ENCODE measurements around the gene CMPK2. TPM values are rescaled to one million over a fixed set of nuclear protein-coding genes. Genes with fewer than 3 reads are reported as not detected.

The CMPK2 gene
- total RNA-seq, 4 donors from 2014 or later = 2.9 to 9.7 (median 8.0) TPM

DNA sequence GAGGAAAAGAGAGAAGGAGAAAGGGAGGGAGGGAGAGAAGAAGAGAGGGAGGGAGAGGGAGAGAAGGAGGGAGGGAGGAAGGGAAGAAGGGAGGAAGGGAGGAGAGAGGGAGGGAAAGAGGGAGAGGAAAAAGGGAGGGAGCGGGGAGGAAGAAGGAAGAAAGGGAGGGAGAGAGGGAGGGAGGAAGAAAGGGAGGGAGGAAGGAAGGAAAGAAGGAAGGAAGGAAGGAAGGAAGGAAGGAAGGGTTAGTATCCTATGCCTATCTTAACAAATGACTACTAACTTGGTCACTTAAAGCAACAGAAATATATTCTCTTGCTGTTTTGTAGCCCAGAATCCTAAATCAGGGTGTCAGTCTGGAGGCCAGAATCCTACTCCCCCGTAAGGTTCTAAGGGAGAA lies 52.1 kb downstream of the CMPK2 start:
- H3K9me3 ChIP-seq = no peaks in the 10 kb centered on the region
- H3K4me3 ChIP-seq = no peak overlapping the region
- H3K27ac ChIP-seq = no peak overlapping the region
- H3K4me1 ChIP-seq = no peaks in the 10 kb centered on the region
- no peaks in the 10 kb centered on the region for H3K27me3 ChIP-seq
- no peak for TF ChIP-seq POLR2A (IDR thresholded peaks at IDR 0.05)
- TF ChIP-seq, protein P1, sequence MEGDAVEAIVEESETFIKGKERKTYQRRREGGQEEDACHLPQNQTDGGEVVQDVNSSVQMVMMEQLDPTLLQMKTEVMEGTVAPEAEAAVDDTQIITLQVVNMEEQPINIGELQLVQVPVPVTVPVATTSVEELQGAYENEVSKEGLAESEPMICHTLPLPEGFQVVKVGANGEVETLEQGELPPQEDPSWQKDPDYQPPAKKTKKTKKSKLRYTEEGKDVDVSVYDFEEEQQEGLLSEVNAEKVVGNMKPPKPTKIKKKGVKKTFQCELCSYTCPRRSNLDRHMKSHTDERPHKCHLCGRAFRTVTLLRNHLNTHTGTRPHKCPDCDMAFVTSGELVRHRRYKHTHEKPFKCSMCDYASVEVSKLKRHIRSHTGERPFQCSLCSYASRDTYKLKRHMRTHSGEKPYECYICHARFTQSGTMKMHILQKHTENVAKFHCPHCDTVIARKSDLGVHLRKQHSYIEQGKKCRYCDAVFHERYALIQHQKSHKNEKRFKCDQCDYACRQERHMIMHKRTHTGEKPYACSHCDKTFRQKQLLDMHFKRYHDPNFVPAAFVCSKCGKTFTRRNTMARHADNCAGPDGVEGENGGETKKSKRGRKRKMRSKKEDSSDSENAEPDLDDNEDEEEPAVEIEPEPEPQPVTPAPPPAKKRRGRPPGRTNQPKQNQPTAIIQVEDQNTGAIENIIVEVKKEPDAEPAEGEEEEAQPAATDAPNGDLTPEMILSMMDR (IDR thresholded peaks at IDR 0.05) = no peak
- no peaks in the 10 kb centered on the region for H3K36me3 ChIP-seq
- no peak for DNase-seq
- intact Hi-C loops (cut with DNase I; ENCODE audit: low total_unique reads) = no loop called here

DNA sequence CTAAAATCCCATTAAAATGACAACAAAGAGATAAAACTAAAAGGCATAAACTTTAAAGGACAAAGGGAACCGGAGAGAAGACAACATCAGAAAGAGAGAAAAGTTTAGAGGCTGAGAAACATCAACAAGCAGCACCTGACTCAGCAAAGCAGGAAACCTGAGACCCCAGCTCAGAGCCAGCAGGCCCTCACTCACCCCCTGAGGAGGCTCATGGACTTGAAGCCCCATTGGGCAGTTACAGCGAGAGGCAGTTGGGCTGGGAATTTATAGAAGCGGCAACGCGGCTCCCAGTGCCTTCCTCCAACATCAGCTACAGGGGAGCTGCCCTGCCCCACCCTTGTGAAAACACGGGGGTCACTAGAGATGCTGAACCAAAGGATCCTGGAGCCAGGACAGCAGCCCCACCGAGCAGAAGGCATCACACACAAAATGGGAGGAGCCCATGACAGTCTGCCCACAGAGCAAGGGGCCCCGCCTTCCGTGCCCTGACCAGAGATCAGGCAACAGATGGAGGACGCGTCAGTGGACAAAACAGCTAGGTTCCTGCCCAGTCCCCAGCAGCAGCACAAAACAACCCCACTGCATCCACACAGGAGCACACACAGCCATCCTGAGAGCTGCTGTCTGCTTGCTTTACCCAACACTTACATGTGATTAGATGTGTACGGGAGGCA lies 52.7 kb downstream of the CMPK2 start:
- TF ChIP-seq POLR2A (IDR thresholded peaks at IDR 0.05) = no peak
- TF ChIP-seq, protein P1 (IDR thresholded peaks at IDR 0.05) = no peak
- no peaks in the 10 kb centered on the region for H3K36me3 ChIP-seq
- DNase-seq = no peak
- no peaks in the 10 kb centered on the region for H3K9me3 ChIP-seq
- intact Hi-C loops (cut with DNase I; ENCODE audit: low total_unique reads) = no loop called here
- H3K27me3 ChIP-seq = no peaks in the 10 kb centered on the region
- no peaks in the 10 kb centered on the region for H3K4me1 ChIP-seq
- H3K4me3 ChIP-seq = no peak overlapping the region
- no peak overlapping the region for H3K27ac ChIP-seq

DNA sequence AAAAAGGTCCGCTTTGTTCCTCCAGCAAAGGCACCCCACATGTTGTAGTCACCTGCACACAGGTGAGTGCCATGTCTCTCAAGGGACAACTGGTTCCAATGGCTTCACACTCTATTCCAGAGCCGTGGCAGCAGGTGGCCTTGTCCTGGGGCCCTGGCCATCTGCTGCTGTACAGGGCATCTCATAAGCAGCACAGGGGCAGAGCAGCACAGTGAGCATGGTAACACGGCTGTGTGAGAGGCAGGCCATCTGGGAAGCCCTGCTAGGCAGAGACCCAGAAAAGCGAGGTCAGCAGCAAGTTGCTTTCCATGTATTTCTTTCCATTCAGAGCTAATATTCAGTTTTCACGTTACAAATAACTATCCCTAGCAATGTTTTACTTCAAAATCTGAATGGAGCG lies 54.7 kb downstream of the CMPK2 start:
- no peak overlapping the region for H3K27ac ChIP-seq
- DNase-seq = no peak
- TF ChIP-seq, protein P1 (IDR thresholded peaks at IDR 0.05) = no peak
- no peak for TF ChIP-seq POLR2A (IDR thresholded peaks at IDR 0.05)

DNA sequence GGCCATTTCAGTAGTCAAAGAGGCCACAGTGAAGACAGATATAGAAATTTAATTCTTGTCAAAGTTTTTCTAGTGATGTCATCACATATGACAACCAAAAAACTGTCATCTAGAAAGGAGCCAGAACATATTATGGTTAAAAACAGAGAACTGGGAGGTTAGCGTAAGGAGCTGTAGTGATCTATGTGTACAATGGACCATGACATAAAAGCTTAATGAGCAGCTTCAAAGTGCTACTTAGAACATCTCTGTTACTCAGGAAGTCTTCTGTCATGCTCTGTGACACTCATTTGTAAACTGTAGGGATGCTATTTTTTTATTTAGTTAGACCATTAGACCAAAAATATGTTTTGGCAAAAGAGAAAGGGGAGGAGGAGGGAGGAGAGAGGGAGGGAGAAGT lies 57.3 kb downstream of the CMPK2 start:
- H3K4me3 ChIP-seq = no peak overlapping the region
- no peaks in the 10 kb centered on the region for H3K36me3 ChIP-seq
- H3K27me3 ChIP-seq = no peaks in the 10 kb centered on the region
- H3K9me3 ChIP-seq = no peaks in the 10 kb centered on the region
- no peak for DNase-seq
- H3K27ac ChIP-seq = no peak overlapping the region
- no peaks in the 10 kb centered on the region for H3K4me1 ChIP-seq
- TF ChIP-seq, protein P1 (IDR thresholded peaks at IDR 0.05) = no peak
- TF ChIP-seq POLR2A (IDR thresholded peaks at IDR 0.05) = no peak
- intact Hi-C loops (cut with DNase I; ENCODE audit: low total_unique reads) = no loop called here

More for the DNA sequence above, 54.7 kb downstream of the CMPK2 start:
- intact Hi-C loops (cut with DNase I; ENCODE audit: low total_unique reads) = no loop called here
- Histone ChIP-seq H3K4me3 (no peak overlapping the region), H3K9me3 (no peaks in the 10 kb centered on the region), H3K27me3 (no peaks in the 10 kb centered on the region), H3K36me3 (no peaks in the 10 kb centered on the region), H3K4me1 (no peaks in the 10 kb centered on the region)

DNA sequence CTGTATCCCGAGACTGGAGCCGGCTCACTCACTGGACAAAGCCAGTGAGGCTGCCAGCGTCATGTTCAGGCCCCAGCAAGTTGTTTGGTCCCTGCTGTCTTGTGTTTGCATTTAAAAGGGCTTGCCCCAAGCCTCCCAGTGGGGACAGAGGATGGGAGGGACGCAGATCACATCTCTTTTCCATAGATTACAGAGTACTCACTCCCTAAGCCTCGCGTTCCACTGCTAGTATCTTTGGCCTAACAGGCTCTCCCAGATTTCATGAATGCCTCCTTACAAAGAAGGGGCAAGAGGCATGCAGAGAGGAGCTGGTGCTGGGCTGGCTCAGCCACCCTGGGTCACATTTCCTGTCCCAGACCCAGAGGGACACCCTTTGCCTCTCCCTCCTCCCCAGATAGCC lies 59.1 kb downstream of the CMPK2 start:
- DNase-seq = no peak
- Histone ChIP-seq H3K4me1 (no peaks in the 10 kb centered on the region), H3K9me3 (no peaks in the 10 kb centered on the region), H3K27me3 (no peaks in the 10 kb centered on the region), H3K27ac (no peak overlapping the region), H3K36me3 (no peaks in the 10 kb centered on the region), H3K4me3 (no peak overlapping the region)
- TF ChIP-seq, protein P1 (IDR thresholded peaks at IDR 0.05) = no peak
- no peak for TF ChIP-seq POLR2A (IDR thresholded peaks at IDR 0.05)
- intact Hi-C loops (cut with DNase I; ENCODE audit: low total_unique reads) = no loop called here

Data from uterus (tissue), 4 donors.